ENCODE results near the gene TMEM92.
"Not testable (repeated sequence)": the region's sequence is repeated elsewhere in the genome, so short reads cannot be mapped to it uniquely, and the experiment has no call there.

TMEM92 gene

DNA sequence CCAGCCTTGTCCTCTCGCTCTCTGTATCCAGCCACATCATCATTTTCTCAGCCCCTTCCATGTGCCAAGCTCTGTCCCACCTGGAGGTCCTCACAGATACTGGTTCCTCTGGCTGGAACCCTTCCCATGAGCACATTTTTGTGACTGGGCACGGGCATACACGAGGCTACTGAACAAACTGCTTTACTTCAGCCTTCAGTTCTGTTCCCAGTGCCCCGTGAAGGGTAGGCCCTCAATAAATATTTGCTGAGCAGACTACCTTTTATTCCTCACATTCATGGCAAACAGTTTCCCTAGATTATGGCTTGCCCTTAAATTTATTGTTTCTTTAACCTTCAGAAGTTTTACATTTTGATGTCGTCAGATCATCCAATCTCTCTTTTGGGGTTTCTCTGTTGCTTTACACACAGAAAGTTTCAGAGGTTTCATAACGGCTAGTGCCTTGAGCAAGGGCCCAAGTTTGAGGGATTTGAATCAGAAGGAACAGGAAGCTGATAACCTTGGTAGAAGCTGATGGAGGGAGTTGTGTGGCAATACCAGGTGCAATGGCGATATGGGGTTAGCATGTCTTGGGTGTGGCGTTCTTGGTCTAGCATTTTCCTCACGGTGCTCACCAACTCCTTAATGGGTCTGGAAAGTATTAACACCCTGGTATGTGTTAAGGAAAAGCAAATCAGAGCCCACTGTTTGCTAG, 27.8 kb downstream of the TMEM92 start:
- DNase-seq, result no peak

DNA sequence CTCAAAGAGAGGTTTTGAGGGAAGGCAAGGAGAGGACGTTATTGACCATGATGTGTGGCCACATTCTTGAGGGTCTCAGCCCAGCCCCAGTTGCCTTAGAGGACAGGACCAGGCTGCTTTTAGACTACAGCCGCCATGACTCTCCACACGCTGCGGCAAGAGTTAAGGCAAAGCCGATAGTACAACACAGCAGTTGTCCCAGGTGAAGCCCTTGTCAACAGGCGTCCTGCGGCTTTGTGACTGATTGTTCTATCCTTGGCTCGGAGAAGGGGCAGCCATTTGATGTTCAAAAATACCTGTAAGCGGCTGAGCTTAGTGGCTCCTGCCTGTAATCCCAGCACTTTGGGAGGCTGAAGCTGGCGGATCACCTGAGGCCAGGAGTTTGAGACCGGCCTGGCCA, 28.8 kb downstream of the TMEM92 start:
- DNase-seq, result no peak

DNA sequence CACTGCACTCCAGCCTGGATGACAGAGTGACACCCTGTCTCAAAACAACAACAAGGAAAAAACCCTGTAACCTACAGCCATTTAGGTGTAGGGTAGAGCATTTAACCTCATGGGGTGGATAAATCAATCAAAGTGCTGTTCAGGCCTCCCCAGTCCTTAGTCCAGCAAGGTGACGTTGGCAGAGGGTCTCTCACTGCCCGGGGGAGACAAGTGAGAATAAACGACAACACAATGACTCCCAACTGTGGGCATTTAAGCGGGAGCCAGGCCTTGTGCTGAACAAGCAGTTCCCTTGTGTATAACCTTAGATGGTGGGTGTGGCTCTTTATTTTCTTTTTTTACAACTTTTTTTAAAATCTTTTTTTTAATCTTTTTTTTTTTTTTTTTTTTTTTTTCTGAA, 29.3 kb downstream of the TMEM92 start:
- DNase-seq, result no peak

DNA sequence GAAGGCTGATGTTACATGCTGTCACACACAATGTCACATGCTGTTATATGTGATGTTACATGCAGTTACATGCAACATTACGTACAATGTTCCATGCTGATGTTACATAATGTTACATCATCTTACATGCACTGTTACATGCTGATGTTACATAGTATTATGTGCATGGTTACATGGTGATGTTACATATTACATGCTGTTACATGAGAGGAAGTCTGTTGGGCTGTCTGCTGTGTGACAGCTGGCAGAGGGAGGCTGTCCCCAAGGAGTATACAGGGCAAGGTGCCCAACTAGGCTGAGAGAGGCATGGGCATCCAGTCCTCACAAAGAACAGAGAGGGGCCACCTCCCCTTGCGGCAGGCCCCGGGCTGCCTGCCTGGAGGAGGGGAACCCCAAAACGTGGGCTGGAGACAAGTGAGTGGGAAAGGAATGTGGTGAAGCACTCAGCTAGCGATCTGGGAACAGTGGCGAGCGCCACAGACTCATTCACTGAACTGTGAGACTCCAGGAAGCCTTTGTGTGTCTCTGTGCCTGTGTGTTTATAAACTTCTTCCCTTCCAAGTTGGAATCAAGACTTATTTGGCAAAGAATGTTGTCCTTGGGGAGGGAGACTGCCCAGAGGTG, 30.6 kb downstream of the TMEM92 start:
- DNase-seq, result no peak

DNA sequence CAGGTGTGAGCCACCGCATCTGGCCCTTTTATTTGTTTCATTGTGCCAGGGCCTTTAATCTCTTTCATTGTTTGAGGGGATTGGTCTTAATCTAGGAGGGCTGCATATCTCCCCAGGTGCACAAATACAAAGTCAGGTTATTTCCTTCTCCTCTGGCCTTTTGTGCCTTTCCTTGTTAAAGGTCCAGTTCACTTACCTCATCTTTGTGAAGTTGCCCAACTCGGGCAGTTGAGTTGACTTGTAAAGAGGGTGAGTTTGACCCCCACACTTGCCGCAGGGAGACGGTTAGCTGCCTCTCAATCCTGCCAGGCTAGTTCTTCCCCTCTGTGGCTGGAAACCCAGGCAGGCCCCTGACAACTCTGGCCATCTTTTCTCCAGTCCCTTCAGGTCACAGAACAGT, 33.4 kb downstream of the TMEM92 start:
- DNase-seq, result no peak

DNA sequence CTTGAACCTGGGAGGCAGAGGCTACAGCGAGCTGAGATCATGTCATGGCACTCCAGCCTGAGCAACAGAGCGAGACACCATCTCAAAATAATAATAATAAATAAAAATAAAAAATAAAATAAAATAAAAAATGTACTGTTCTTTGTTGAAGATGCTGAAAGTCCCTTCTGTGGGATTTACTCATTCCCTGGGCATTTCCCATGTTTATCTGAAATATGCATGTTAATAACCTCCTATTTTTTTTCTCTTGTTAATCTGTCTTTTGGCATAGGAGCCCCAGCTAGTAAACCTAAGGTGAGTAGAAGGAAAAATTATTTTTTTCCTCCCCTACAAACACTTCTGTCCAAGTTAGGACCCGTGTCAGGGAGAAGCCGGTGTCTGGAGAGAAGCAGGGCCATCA, 34.4 kb downstream of the TMEM92 start:
- DNase-seq, result no peak

DNA sequence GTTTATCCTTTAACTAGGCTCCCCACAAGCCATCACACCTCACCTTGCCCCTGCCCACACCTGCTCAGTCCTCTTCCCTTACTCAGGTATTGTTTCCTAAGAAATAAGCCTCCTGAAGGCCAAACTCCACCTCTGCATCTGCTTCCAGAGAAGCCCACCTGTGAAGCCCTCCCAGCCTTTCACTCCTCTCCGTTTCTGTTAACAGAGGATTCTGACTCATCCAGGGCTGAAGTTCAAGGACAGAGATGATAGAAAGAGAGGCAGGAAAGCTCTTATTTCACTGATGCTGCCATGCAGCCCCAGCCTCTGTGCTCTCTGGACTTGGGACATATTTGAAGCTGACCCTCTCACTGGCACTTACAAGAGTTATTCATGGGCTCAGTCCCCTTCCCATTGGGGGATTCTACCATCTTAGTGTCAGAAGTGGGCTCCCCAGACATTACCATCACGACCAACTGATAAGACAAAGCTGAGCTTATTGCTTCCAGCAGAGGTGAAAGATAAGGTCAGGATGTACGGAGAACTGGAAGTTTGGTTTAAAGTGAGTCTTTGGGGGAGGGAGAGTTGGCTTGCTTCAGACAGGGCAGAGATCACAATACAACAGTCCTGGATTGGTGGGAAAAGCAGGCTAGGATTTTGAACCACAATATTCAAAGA, 36.3 kb downstream of the TMEM92 start:
- no peak for DNase-seq

DNA sequence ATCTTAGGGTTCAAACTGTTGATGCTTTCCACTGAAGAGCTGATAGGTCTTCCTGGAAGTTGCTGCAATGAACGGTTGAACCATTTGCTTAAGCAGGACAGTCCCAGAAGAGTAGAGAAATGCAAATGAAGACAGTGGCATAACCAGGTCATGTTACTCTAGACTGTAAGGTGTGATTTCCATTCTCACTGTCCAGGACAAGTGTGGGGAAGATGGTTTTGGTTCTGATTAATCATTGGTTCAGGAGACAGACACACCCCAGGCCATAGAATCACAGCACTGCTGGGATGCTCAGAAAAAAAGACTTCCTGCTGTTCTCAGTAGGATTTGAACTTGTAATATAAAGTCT, 36.8 kb downstream of the TMEM92 start:
- DNase-seq, result no peak

DNA sequence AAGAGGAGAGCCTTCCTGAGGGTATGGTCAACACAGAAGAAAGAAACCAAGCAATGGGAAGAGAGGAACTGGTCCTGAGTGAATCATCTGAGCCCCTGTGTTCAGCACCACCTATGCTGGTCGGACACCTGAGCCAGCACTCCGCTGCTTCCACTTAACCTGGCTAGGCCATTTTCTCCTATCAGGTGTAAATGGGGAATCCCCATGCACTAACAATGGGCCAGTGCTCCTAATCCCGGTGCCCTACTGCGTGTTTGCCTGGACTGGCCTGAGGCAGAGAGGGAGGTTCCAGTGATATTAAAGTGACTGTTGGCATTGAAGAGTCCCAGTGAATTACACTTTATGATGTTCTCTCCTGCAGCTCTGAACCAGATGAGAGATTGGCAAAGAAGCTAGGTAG, 37.2 kb downstream of the TMEM92 start:
- DNase-seq, result no peak

DNA sequence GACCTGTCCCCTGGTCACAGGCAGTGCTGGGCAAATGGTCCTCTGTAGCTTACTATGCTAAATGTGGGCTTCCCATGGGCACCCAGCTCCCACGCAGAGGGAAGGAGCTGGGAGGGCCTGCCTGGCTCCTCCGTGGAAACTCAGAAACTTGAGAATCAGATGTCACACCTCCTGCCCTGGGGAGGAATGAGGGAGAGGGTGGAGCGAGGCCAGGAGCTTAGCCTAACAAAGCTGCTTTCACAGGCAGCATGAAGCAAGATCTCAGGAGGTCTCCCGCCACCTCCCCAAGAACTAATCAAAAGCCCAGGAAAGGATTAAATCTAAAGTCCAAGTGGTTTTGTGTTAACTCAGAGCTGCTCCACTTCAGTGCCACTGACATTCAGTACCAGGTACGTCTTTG, 38.0 kb downstream of the TMEM92 start:
- DNase-seq, result no peak

DNA sequence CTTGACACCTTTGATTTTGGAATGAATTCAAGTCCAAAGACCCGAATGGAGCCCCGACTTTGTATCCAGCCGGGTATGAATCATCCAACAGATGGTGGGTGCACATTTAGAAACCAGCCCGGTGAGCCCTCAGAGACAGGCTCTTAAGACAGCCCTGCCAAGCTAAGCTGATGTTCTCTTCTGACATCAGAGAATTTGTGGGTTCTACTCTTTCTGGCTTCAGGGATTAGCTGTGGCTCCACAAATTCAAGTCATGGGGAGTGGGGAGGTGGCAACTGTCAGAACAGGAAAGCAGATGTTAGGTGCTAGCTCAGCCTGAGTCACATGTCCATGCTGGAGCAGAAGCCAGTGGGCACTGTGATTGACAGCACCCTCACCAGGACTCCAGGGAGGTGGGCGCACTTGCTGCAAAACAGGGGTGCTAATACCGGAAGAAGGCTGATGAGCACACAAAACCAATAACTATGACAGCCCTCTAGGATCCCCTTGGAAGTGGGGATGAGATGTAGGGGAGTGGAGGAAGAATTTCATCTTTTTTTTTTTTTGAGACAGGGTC, 40.3 kb downstream of the TMEM92 start:
- no peak for DNase-seq

DNA sequence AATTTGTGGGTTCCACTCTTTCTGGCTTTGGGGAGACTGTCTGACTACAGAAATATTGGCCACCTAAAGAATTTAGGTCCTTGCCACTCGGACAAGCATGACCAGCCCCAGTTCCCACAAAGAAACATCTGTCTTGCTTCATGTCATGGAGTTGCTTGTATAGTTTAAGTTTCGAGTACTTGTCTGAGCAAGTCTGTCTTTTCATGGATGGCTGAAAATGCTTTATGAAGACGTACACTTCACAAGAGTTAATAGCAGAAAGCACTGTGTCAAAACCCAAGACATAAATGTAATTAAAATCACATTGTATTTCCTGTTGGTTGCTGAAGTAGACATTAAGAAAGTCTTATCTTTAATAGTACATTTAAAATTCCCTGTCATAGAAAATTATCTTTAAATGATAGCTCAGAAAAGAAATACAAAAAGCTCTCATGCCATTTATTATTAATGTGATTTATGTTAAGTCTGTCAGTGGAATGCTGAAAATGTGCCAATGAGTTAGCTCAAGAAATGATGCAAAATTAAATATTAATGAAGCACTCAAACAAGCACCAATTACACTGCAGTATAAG, 41.8 kb downstream of the TMEM92 start:
- DNase-seq, result no peak

DNA sequence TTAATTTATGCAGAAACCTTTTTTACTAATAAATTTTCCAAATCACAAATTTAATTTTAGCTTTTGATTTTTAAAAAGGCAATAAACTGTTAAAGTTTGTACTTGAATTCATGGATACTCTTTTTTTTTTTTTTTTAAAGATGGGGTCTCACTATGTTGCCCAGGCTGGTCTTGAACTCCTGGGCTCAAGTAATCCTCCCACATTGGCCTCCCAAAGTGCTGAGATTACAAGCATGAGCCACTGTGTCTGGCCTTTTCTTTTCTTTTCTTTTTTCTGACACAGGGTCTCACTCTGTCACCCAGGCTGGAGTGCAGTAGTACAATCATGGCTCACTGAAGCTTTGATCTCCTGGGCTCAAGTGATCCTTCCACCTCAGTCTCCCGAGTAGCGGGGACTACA, 42.4 kb downstream of the TMEM92 start:
- DNase-seq, result not testable (repeated sequence)

DNA sequence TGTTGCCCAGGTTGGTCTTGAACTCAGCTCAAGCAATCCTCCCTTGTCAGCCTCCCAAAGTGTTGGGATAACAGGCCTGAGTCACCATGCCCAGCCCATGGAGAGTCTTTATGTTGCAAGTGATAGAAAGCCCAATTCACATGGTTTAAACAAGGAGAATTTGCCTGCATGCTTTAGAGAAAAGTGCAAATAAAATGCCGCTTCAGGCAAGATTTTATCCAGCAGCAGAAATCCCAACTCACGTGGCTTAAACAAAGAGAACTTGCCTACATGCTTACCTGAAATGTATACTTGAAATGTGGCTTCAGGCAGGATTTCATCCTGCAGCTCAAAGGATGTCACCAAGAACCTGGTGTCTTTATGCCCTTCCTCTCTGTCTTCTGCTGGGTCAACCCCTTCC, 42.9 kb downstream of the TMEM92 start:
- DNase-seq, result no peak

DNA sequence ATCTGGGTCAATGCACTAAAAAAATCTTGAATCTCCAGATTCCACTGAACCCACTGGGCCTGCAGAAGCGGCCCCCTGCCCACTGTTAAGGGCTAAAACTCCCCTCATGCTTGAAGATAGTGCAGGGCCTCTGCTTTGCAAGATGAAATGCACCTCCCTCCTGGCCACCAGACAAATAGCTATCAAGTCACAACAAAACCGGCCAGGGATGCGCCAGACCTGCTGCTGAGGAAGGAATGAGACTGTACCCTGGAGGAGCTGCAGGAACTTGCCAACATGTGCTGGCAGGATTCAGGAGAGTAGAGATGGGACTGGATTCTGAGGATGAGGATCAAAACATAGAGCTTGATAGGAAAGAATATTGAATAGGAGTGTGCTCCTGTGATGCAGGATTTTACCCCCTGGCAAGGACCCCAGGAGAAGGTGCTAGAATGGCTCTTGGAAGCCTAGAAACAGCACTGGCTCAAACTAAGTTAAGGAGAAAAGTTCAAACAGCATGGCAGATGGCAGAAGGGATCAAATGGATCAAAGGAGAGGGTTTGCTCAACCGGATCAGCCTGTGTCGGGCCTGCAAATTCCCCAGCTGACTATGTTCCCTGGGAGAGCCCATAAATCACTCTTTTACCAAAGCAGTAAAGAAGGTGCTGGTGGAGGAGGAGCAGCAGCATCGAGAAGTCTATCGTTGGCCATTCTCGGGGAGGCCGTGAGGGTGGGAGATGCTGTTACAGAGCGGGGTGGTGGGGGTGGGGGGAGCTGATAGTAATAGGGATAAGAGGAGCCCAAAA, 44.4 kb downstream of the TMEM92 start:
- no peak for DNase-seq

DNA sequence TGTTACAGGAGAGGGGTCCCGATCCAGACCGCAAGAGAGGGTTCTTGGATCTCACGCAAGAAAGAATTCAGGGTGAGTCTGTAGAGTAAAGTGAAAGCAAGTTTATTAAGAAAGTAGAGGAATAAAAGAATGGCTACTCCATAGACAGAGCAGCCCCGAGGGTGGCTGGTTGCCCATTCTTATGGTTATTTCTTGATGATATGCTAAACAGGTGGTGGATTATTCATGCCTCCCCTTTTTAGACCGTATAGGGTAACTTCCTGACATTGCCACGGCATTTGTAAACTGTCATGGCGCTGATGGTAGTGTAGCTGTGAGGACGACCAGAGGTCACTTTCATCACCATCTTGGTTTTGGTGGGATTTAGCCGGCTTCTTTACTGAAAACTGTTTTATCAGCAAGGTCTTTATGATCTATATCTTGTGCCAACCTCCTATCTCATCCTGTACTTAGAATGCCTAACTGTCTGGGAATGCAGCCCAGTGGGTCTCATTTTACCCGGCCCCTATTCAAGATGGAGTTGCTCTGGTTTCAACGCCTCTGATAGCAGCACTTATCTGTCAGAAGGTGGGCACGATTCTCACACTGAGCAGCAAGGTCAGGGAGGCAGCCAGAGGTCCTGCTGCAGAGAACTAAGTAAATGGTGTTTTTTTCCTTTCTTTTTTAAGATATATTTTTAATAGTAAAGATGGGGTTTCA, 45.2 kb downstream of the TMEM92 start:
- DNase-seq, result no peak

DNA sequence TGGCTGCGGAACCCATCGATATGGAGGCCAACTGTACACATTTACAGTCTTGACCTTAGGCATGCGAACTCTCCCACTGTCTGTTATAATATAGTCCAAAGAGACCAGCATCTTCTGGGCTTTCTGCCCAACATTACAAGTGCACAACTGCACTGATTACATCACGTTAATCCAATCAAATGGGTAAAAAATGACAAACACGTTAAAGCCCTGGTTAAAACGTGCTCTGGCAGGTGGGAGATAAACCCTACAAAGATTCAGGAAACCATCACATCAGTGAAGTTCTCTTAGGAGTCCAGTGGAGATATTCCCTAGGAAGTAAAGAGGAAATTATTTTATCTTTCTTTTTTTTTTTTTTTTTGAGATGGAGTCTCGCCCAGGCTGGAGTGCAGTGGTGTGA, 48.0 kb downstream of the TMEM92 start:
- DNase-seq, result no peak

DNA sequence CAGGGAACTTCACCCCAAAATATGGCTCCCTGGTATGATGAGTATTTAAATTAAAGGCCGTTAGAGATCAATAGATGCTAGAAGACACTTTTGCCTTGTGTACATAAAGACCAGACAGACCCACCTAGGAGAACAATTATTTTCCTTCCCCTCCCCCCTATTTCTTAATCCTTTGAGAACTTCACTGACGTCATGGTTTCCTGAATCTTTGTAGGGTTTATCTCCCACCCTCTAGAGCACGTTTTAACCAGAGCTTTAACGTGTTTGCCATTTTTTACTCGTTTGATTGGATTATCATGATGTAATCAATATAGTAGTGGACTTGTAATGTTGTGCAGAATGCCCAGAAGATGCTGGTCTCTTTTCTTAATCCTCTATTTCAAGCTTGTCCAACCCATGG, 48.8 kb downstream of the TMEM92 start:
- no peak for DNase-seq

DNA sequence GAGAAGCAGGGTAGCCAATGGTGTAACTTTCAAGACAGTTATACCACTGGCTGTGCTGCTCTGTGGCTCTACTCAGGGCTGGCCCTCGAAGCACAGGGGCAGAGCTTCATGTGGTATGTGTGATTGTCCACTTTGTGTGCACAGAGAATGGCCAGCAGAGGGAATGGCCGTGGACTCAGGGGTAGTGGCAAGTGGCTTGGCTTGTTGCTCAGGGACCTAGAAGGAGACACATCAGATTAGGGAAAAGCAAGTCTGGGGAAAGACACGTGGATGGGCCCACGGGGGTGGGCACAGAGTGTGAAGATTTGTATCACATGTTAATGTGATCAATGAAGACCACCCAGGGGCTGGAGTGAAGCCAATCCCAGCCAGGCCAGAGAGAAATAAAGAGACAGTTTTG, 51.6 kb downstream of the TMEM92 start:
- no peak for DNase-seq

DNA sequence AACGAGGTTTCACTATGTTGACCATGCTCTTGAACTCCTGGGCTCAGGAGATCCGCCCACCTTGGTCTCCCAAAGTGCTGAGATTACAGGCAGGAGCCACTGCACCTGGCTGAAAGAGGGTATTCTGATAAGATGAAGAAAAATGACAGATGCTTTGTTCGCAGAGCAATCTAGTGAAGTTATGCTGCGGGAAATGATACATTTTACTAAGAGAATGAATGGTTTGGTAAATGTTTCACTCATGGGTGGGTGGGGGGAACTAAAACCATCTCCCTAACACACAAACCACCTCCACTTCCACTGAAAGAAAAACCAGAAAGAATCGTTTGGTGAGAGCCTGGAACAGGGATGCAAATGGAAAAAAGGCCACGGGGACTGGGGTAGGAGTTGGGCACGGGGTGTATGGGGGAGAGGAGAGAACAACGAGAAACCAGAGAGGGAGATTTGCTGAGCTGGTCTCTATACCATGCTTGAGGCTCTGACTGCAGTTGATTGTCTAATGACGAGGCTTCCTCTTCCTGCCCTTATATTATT, 52.6 kb downstream of the TMEM92 start:
- DNase-seq, result no peak

DNA sequence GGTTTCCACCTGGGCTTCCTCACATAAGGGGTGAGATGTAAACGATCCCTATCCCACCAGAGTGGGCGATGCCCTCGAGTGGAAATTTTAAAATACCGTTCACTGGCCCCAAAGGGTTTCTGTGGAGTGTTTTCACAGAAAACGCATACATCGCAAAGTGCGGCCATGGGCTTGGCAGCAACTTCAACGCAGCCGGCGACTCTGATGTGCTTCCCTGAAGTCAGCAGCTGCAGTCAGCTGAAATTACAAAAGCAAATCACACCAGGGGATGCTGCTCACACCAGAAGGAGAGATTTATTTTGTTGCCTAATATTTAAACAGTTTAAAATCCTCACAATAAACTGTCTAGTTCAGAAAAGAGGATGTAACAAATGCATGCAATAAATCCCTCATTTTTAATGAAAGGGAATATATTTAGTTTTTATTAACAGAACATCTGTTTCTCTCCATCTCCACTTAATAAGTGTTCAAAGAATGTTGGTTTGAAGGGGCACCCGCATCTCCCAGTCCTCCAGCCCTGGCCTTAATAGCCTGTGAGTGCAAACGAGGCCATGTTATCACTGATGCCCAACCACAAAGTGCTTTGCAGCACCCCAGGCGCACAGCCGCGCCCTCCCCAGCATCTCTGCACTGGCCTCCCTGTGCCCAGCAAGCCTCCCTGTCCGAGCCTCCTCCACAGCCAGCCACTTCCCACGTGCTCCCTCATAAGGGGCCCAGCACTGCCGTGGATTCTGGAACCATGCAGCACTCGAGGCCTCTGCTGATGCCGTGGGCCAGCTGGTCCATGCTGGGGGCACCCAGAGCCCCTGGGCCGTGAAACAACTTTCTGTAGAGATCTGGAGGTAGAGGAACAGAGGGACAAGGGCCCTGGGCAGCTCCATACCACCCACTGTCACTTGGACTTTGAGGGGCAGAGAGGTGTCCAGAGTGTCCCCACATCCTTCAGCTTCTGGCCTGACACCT, 54.4 kb downstream of the TMEM92 start:
- DNase-seq, result no peak

Data from stimulated activated CD4-positive, alpha-beta T cell treated with anti-CD3 and anti-CD28 coated beads, Interleukin-2, amount 100 ng/mL, for 48 hours (primary cell).